Measurements from ENCODE around the gene ITSN2.
"Not testable (repeated sequence)": the region's sequence is repeated elsewhere in the genome, so short reads cannot be mapped to it uniquely, and the experiment has no call there.

ITSN2 gene

DNA sequence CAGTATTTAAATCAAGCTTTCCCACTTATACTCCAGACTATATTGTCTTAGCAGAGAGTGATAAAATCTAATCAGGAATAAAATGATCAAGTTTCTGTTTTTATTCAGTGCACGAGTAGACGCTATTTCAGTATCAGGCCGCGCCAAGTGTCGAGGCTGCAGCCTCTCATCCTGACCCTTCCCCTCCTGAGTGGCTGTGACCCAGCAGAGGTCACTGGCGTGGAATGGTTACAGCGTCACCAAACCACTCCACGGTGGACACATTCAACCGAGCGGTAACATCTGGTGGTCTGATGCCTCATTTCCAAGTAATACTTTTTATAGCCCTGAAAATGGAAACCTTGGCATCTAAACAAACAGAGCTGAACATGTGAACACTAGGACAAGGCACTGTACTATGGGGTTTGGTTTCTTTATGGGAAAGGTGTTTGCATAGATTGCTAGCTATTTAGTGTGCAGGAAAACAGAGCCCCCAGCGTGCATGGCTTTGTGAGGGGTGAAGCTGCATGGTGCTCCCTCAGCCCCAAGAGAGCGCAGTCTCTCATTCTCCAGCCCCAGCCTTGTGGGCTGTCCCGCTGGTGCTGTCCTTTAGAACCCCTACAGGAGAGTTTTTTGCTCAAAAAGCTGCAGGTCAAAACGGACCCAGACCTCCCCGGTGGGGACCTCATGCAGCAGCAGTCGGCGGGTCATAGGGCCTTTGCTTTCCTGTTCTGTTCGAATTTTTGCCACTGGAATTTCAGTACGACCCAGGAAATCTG, 157.1 kb downstream of the ITSN2 start:
- no peak for TF ChIP-seq CTCF (IDR thresholded peaks at IDR 0.05; ENCODE audit: low read depth, low read length)
- H3K4me3 ChIP-seq (ENCODE audit: low read depth, low read length) = no peak overlapping the region

DNA sequence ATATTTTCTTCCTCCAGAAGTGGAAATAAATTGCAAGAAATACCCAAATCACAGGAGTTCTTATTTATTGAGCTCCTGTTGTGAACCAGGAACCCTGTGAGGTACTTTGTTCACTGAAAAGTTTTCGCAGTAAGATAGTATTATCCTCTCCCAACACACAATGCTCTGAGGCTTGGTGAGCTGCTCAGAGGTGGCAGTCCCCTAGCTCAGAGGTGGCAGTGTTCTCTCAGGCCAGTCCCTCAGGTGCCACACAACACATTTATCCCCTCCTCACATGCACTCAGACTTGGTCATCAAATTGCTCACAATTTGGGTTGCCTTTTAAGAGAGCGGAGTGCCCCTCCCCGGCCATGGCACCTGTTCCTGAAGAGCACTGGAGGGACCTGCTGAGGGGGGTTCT, 159.5 kb downstream of the ITSN2 start:
- no peak overlapping the region for H3K4me3 ChIP-seq (ENCODE audit: low read depth, low read length)
- TF ChIP-seq CTCF (IDR thresholded peaks at IDR 0.05; ENCODE audit: low read depth, low read length) = no peak

- no peak overlapping the region for H3K4me3 ChIP-seq (ENCODE audit: low read depth, low read length)
- no peak for TF ChIP-seq CTCF (IDR thresholded peaks at IDR 0.05; ENCODE audit: low read depth, low read length)
These were observed 160.3 kb downstream of the ITSN2 start for GRCh38 chr2:24199968-24200590.

DNA sequence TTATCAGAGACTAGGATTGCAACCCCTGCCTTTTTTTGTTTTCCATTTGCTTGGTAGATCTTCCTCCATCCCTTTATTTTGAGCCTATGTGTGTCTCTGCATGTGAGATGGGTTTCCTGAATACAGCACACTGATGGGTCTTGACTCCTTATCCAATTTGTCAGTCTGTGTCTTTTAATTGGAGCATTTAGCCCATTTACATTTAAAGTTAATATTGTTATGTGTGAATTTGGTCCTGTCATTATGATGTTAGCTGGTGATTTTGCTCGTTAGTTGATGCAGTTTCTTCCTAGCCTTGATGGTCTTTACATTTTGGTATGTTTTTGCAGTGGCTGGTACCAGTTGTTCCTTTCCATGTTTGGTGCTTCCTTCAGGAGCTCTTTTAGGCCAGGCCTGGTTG, 163.1 kb downstream of the ITSN2 start:
- not testable (repeated sequence) for H3K4me3 ChIP-seq (ENCODE audit: low read depth, low read length)

- TF ChIP-seq CTCF (IDR thresholded peaks at IDR 0.05; ENCODE audit: low read depth, low read length) = no peak
These were observed 168.5 kb downstream of the ITSN2 start for GRCh38 chr2:24191848-24192247.

DNA sequence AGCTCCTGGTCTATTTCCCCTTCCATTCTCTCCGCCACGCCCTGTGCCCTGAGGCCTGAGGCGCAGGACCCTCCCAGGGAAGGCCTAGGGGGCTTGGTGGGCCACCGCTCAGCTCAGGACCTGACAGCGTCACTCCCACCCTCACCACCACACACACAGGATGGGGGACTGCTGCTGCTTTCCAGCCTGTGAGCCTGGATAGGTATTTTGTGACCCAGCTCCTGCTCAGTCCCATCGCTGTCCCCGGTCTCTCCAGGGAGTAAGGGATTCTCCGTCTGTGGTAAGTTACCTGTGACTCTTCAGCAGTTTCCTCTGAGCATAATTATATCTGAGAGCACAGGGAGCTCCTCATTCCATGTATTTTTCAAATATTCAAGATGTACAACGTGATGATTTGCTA, 169.2 kb downstream of the ITSN2 start:
- no peak overlapping the region for H3K4me3 ChIP-seq (ENCODE audit: low read depth, low read length)
- no peak for TF ChIP-seq CTCF (IDR thresholded peaks at IDR 0.05; ENCODE audit: low read depth, low read length)

More at GRCh38 chr2:24191848-24192247, 168.5 kb downstream of the ITSN2 start:
- no peak overlapping the region for H3K4me3 ChIP-seq (ENCODE audit: low read depth, low read length)

DNA sequence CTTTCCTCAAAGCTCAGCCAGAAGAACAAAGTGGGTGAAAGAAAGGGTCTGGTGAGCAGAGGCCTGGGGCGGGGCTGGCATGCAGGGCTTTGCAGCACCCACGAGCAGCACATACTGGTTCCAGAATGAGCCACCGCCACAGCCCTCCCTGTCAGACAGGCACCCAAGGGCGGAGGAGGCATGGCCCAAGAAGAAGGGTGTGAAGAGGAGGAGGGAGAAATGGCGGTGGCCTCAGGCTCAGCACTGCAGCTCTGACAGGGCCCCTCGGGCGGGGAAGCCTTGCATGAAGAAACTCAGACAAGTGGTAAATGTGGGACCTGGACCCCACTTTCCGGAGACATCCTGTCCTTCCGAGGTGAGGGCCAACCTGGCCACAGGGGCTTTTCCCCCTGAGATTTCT, 169.8 kb downstream of the ITSN2 start:
- no peak overlapping the region for H3K4me3 ChIP-seq (ENCODE audit: low read depth, low read length)
- no peak for TF ChIP-seq CTCF (IDR thresholded peaks at IDR 0.05; ENCODE audit: low read depth, low read length)
